ENCODE measurements around the gene ADK. TPM values are rescaled to one million over a fixed set of nuclear protein-coding genes. Genes with fewer than 3 reads are reported as not detected.
"Not testable (repeated sequence)": the region's sequence is repeated elsewhere in the genome, so short reads cannot be mapped to it uniquely, and the experiment has no call there.

ADK gene
- total RNA-seq, 1 donor = 57.9 TPM

- H3K4me3 ChIP-seq (ENCODE audit: low read depth, low read length) = no peak overlapping the region
- no peak for TF ChIP-seq CTCF (IDR thresholded peaks at IDR 0.05; ENCODE audit: insufficient read depth, low read depth, low read length)
- DNase-seq (ENCODE audit: low read depth) = no peak
These were observed 363.3 kb downstream of the ADK start for GRCh38 chr10:74514322-74514721.

GRCh38 chr10:74518061-74518460 is 367.0 kb downstream of the ADK start:
- no peak for TF ChIP-seq CTCF (IDR thresholded peaks at IDR 0.05; ENCODE audit: insufficient read depth, low read depth, low read length)
- H3K4me3 ChIP-seq (ENCODE audit: low read depth, low read length) = no peak overlapping the region
- peak; percentile 33 for DNase-seq (ENCODE audit: low read depth)

- TF ChIP-seq CTCF (IDR thresholded peaks at IDR 0.05; ENCODE audit: insufficient read depth, low read depth, low read length) = no peak
- no peak overlapping the region for H3K4me3 ChIP-seq (ENCODE audit: low read depth, low read length)
- no peak for DNase-seq (ENCODE audit: low read depth)
These were observed 370.5 kb downstream of the ADK start for GRCh38 chr10:74521526-74521925.

- no peak for TF ChIP-seq CTCF (IDR thresholded peaks at IDR 0.05; ENCODE audit: insufficient read depth, low read depth, low read length)
- H3K4me3 ChIP-seq (ENCODE audit: low read depth, low read length) = no peak overlapping the region
- no peak for DNase-seq (ENCODE audit: low read depth)
These were observed 372.2 kb downstream of the ADK start for GRCh38 chr10:74523199-74523598.

GRCh38 chr10:74525885-74526284 is 374.9 kb downstream of the ADK start:
- no peak for TF ChIP-seq CTCF (IDR thresholded peaks at IDR 0.05; ENCODE audit: insufficient read depth, low read depth, low read length)
- no peak for DNase-seq (ENCODE audit: low read depth)
- H3K4me3 ChIP-seq (ENCODE audit: low read depth, low read length) = no peak overlapping the region

- not testable (repeated sequence) for H3K4me3 ChIP-seq (ENCODE audit: low read depth, low read length); DNase-seq (ENCODE audit: low read depth)
These were observed 376.6 kb downstream of the ADK start for GRCh38 chr10:74527611-74528010.

GRCh38 chr10:74529205-74529604 is 378.2 kb downstream of the ADK start:
- TF ChIP-seq CTCF (IDR thresholded peaks at IDR 0.05; ENCODE audit: insufficient read depth, low read depth, low read length) = no peak
- H3K4me3 ChIP-seq (ENCODE audit: low read depth, low read length) = no peak overlapping the region
- DNase-seq (ENCODE audit: low read depth) = no peak
